Measurements from ENCODE around the gene PTX4. TPM values are rescaled to one million over a fixed set of nuclear protein-coding genes. Genes with fewer than 3 reads are reported as not detected.

Gene PTX4
- total RNA-seq, 1 donor from 2014 or later: not detected

- no peak for TF ChIP-seq CTCF (IDR thresholded peaks at IDR 0.05)
- Mint-ChIP-seq H3K27me3 (ENCODE audit: low read depth) (no peaks in the 10 kb centered on the region), H3K4me3 (ENCODE audit: unreplicated experiment) (no peak overlapping the region), H3K4me1 (ENCODE audit: low read depth) (no peaks in the 10 kb centered on the region), H3K27ac (ENCODE audit: unreplicated experiment) (no peak overlapping the region), H3K36me3 (ENCODE audit: low read depth) (peaks cover 4% of the 10 kb centered on the region), H3K9me3 (ENCODE audit: low read depth) (no peaks in the 10 kb centered on the region)
- DNase-seq (ENCODE audit: low spot score): no peak
These were observed 43.1 kb downstream of the PTX4 start for GRCh38 chr16:1445518-1446203.

GRCh38 chr16:1444730-1445517 is 43.8 kb downstream of the PTX4 start:
- no peak for TF ChIP-seq CTCF (IDR thresholded peaks at IDR 0.05)
- Mint-ChIP-seq H3K4me3 (ENCODE audit: unreplicated experiment) (no peak overlapping the region), H3K4me1 (ENCODE audit: low read depth) (no peaks in the 10 kb centered on the region), H3K36me3 (ENCODE audit: low read depth) (peaks cover 6% of the 10 kb centered on the region), H3K27ac (ENCODE audit: unreplicated experiment) (no peak overlapping the region), H3K9me3 (ENCODE audit: low read depth) (no peaks in the 10 kb centered on the region), H3K27me3 (ENCODE audit: low read depth) (no peaks in the 10 kb centered on the region)
- no peak for DNase-seq (ENCODE audit: low spot score)

GRCh38 chr16:1443980-1444729 is 44.6 kb downstream of the PTX4 start, which contains the start of gene CCDC154:
CCDC154 (minus strand) TSS chr16:1444556; CDS start chr16:1444322, 234 bp downstream.
- DNase-seq (ENCODE audit: low spot score): no peak
- Mint-ChIP-seq H3K27ac (ENCODE audit: unreplicated experiment) (no peak within 1 kb of the TSS), H3K4me3 (ENCODE audit: unreplicated experiment) (no peak within 1 kb of the TSS), H3K9me3 (ENCODE audit: low read depth) (no peaks in the 10 kb centered on the region), H3K36me3 (ENCODE audit: low read depth) (peaks cover 1% of the 10 kb centered on the region), H3K4me1 (ENCODE audit: low read depth) (no peaks in the 10 kb centered on the region), H3K27me3 (ENCODE audit: low read depth) (no peaks in the 10 kb centered on the region)
- TF ChIP-seq CTCF (IDR thresholded peaks at IDR 0.05): no peak

- H3K4me3 Mint-ChIP-seq (ENCODE audit: unreplicated experiment): no peak overlapping the region
- no peaks in the 10 kb centered on the region for H3K27me3 Mint-ChIP-seq (ENCODE audit: low read depth)
- no peaks in the 10 kb centered on the region for H3K4me1 Mint-ChIP-seq (ENCODE audit: low read depth)
- TF ChIP-seq CTCF (IDR thresholded peaks at IDR 0.05): no peak
- DNase-seq (ENCODE audit: low spot score): no peak
- H3K36me3 Mint-ChIP-seq (ENCODE audit: low read depth): peaks cover 1% of the 10 kb centered on the region
- H3K9me3 Mint-ChIP-seq (ENCODE audit: low read depth): no peaks in the 10 kb centered on the region
- H3K27ac Mint-ChIP-seq (ENCODE audit: unreplicated experiment): no peak overlapping the region
These were observed 45.3 kb downstream of the PTX4 start for GRCh38 chr16:1443403-1443973.

- TF ChIP-seq CTCF (IDR thresholded peaks at IDR 0.05): no peak
- Mint-ChIP-seq H3K36me3 (ENCODE audit: low read depth) (peaks cover 1% of the 10 kb centered on the region), H3K4me1 (ENCODE audit: low read depth) (no peaks in the 10 kb centered on the region), H3K4me3 (ENCODE audit: unreplicated experiment) (no peak overlapping the region), H3K27me3 (ENCODE audit: low read depth) (no peaks in the 10 kb centered on the region), H3K27ac (ENCODE audit: unreplicated experiment) (no peak overlapping the region), H3K9me3 (ENCODE audit: low read depth) (no peaks in the 10 kb centered on the region)
- DNase-seq (ENCODE audit: low spot score): no peak
These were observed 46.0 kb downstream of the PTX4 start for GRCh38 chr16:1442697-1443096.

Measured in chondrocyte (in vitro differentiated cells).